ENCODE results near the gene OARD1.
"Not testable (repeated sequence)": the region's sequence is repeated elsewhere in the genome, so short reads cannot be mapped to it uniquely, and the experiment has no call there.

OARD1 gene

GRCh38 chr6:41071923-41072835, at the start of gene OARD1:
Gene OARD1, minus strand, starts transcription at chr6:41072356. Its CDS starts 722 bp downstream, at chr6:41071634.
- peak; percentile 99 for DNase-seq (ENCODE audit: low spot score)

GRCh38 chr6:41120058-41120457, 47.9 kb upstream of the OARD1 start:
- DNase-seq (ENCODE audit: low spot score), result no peak

GRCh38 chr6:41119508-41119907, 47.4 kb upstream of the OARD1 start:
- no peak for DNase-seq (ENCODE audit: low spot score)

GRCh38 chr6:41115027-41115426, 42.9 kb upstream of the OARD1 start:
- not testable (repeated sequence) for DNase-seq (ENCODE audit: low spot score)

- no peak for DNase-seq (ENCODE audit: low spot score)
Measured at GRCh38 chr6:41111017-41111416, 38.9 kb upstream of the OARD1 start.

- no peak for DNase-seq (ENCODE audit: low spot score)
Measured at GRCh38 chr6:41103847-41104246, 31.7 kb upstream of the OARD1 start.

GRCh38 chr6:41100871-41101287, 28.7 kb upstream of the OARD1 start:
- no peak for DNase-seq (ENCODE audit: low spot score)

GRCh38 chr6:41098366-41098765, 26.2 kb upstream of the OARD1 start:
- DNase-seq (ENCODE audit: low spot score), result no peak

GRCh38 chr6:41097467-41098090, 25.4 kb upstream of the OARD1 start:
- peak; percentile 16 for DNase-seq (ENCODE audit: low spot score)

GRCh38 chr6:41093729-41094128, 21.6 kb upstream of the OARD1 start:
- DNase-seq (ENCODE audit: low spot score), result peak; percentile 61

GRCh38 chr6:41092421-41093140, 20.4 kb upstream of the OARD1 start:
- peak; percentile 29 for DNase-seq (ENCODE audit: low spot score)

GRCh38 chr6:41090841-41091761, 18.9 kb upstream of the OARD1 start:
- no peak for DNase-seq (ENCODE audit: low spot score)

- peak; percentile 52 for DNase-seq (ENCODE audit: low spot score)
Measured at GRCh38 chr6:41088451-41088850, 16.3 kb upstream of the OARD1 start.

- DNase-seq (ENCODE audit: low spot score), result no peak
Measured at GRCh38 chr6:41085182-41085581, 13.0 kb upstream of the OARD1 start.

- DNase-seq (ENCODE audit: low spot score), result no peak
Measured at GRCh38 chr6:41083072-41083471, 10.9 kb upstream of the OARD1 start.

GRCh38 chr6:41080621-41081020, 8.5 kb upstream of the OARD1 start:
- no peak for DNase-seq (ENCODE audit: low spot score)

- no peak for DNase-seq (ENCODE audit: low spot score)
Measured at GRCh38 chr6:41079080-41079479, 6.9 kb upstream of the OARD1 start.

- DNase-seq (ENCODE audit: low spot score), result no peak
Measured at GRCh38 chr6:41078101-41078500, 5.9 kb upstream of the OARD1 start.

- no peak for DNase-seq (ENCODE audit: low spot score)
Measured at GRCh38 chr6:41077536-41077935, 5.4 kb upstream of the OARD1 start.

GRCh38 chr6:41075651-41076626, 3.8 kb upstream of the OARD1 start:
- DNase-seq (ENCODE audit: low spot score), result no peak

Data from kidney tubule cell (primary cell).